ENCODE results near the gene ZFAND6.

DNA sequence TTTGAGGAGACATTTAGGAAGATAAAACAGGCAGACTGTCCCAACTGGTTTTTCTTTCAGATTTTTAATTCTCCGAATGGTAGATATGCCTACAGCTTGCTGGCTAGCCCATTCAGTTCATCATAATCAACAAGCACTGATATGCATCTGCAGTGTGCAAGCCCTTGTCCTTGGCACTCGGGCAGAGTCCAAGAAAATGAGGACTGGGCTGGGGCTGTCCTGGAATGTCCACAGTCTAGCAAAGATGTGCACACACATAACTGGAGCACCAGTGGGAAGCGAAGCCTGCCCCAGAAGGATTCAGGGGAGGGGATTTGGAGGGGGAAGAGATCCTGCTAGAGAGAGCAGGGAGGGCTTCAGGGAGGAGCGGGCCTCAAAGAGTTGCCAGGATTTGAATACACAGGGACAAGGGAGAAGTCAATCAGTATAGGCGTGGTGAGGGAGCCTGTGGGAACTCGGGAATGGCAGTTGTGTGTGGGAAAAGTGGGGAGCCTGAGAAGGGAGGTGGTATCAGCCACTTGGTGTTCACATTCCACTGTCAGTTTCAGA is 102.1 kb downstream of the ZFAND6 start:
- TF ChIP-seq TARDBP (IDR thresholded peaks at IDR 0.05) (no peak), SP1 (IDR thresholded peaks at IDR 0.05) (no peak)

Data from HEK293T (cell line).